Measurements from ENCODE around the gene MIR17HG.
A peak's percentile ranks its signal among the peaks of the same experiment; 100 is the strongest.

MIR17HG gene

GRCh38 chr13:91369441-91369831 is 21.9 kb downstream of the MIR17HG start:
- no peak for DNase-seq

GRCh38 chr13:91370501-91370900 is 23.0 kb downstream of the MIR17HG start:
- no peak for DNase-seq

- DNase-seq, result no peak
Observed at GRCh38 chr13:91372911-91373310, 25.4 kb downstream of the MIR17HG start.

GRCh38 chr13:91375116-91375729 is 27.7 kb downstream of the MIR17HG start:
- DNase-seq, result no peak

GRCh38 chr13:91381371-91381770 is 33.9 kb downstream of the MIR17HG start:
- DNase-seq, result no peak

- DNase-seq, result no peak
Observed at GRCh38 chr13:91383836-91384235, 36.3 kb downstream of the MIR17HG start.

GRCh38 chr13:91384896-91385295 is 37.4 kb downstream of the MIR17HG start:
- DNase-seq, result no peak

- DNase-seq, result no peak
Observed at GRCh38 chr13:91389186-91389585, 41.7 kb downstream of the MIR17HG start.

GRCh38 chr13:91397595-91397994 is 50.1 kb downstream of the MIR17HG start:
- no peak for DNase-seq

- DNase-seq, result peak; percentile 86
Observed at GRCh38 chr13:91398413-91399188, 51.1 kb downstream of the MIR17HG start, which contains the start of gene GPC5. GPC5 (plus strand) TSS chr13:91398621.

GRCh38 chr13:91399189-91400062 is 51.9 kb downstream of the MIR17HG start:
- DNase-seq, result no peak

GRCh38 chr13:91400063-91400399 is 52.5 kb downstream of the MIR17HG start:
- DNase-seq, result no peak

- DNase-seq, result no peak
Observed at GRCh38 chr13:91400671-91401070, 53.2 kb downstream of the MIR17HG start.

- DNase-seq, result no peak
Observed at GRCh38 chr13:91401920-91402319, 54.4 kb downstream of the MIR17HG start.
